GM23338 (cell line): ENCODE data around the gene FOLR1. TPM values are rescaled to one million over a fixed set of nuclear protein-coding genes. Genes with fewer than 3 reads are reported as not detected.

Source experiments
- ATAC-seq: fragments of 200-7000 bp; cut with Tn5 transposase; 3 replicates; pipeline ENCODE4 v1.9.1; 2020
- DNase-seq: peaks from one replicate; pipeline ENCODE4 v3.0.0-alpha.2; 2015; ENCODE audit warnings: low spot score
- H2AFZ ChIP-seq: fragments of 200-600 bp; sonication (generic); 2 replicates; pipeline ENCODE4 v1.8.0; 2016; ENCODE audit warnings: antibody characterized with exemption, mild to moderate bottlenecking, moderate library complexity
- H3F3A ChIP-seq: fragments of 200-600 bp; sonication (generic); replicated peaks from 2 replicates; pipeline ENCODE4 v1.8.0; 2017; ENCODE audit warnings: antibody characterized with exemption, mixed run types, low read depth
- H3K27ac ChIP-seq: fragments of 200-600 bp; sonication (generic); 2 replicates; pipeline ENCODE4 v1.6.1; 2016; ENCODE audit warnings: low read depth
- H3K27me3 ChIP-seq: fragments of 200-600 bp; sonication (generic); 2 replicates; pipeline ENCODE4 v1.8.0; 2016; ENCODE audit warnings: mild to moderate bottlenecking, mixed run types, moderate library complexity; ENCODE audit not compliant: insufficient read depth
- H3K36me3 ChIP-seq: fragments of 200-600 bp; sonication (generic); 2 replicates; pipeline ENCODE4 v1.8.0; 2016; ENCODE audit warnings: mild to moderate bottlenecking; ENCODE audit not compliant: insufficient read depth
- H3K4me1 ChIP-seq: fragments of 200-600 bp; sonication (generic); 2 replicates; pipeline ENCODE4 v1.8.0; 2016; ENCODE audit warnings: mild to moderate bottlenecking, moderate library complexity; ENCODE audit not compliant: insufficient read depth
- H3K4me2 ChIP-seq: fragments of 200-600 bp; sonication (generic); 2 replicates; pipeline ENCODE4 v1.7.1; 2017; ENCODE audit warnings: mixed run types
- H3K4me3 ChIP-seq: fragments of 200-600 bp; sonication (generic); 2 replicates; pipeline ENCODE4 v1.6.1; 2016; ENCODE audit warnings: mixed run types
- H3K79me2 ChIP-seq: fragments of 200-600 bp; sonication (generic); replicated peaks from 2 replicates; pipeline ENCODE4 v1.8.0; 2017; ENCODE audit warnings: mild to moderate bottlenecking; ENCODE audit not compliant: insufficient read depth
- H3K9me2 ChIP-seq: fragments of 200-600 bp; sonication (generic); 2 replicates; pipeline ENCODE4 v1.8.0; 2017; ENCODE audit not compliant: insufficient read depth
- H4K20me1 ChIP-seq: fragments of 200-600 bp; sonication (generic); replicated peaks from 2 replicates; pipeline ENCODE4 v1.8.0; 2017; ENCODE audit warnings: mild to moderate bottlenecking; ENCODE audit not compliant: insufficient read depth
- H3K27ac Mint-ChIP-seq: 2 replicates; pipeline ENCODE4 v1.8.0; 2020; ENCODE audit warnings: inconsistent platforms, mild to moderate bottlenecking, moderate library complexity, mixed read lengths
- H3K27me3 Mint-ChIP-seq: 3 replicates; pipeline ENCODE4 v1.8.0; 2022; ENCODE audit warnings: low read depth, mild to moderate bottlenecking, moderate library complexity, mixed read lengths, inconsistent platforms; ENCODE audit not compliant: insufficient read depth, poor library complexity
- H3K36me3 Mint-ChIP-seq: 3 replicates; pipeline ENCODE4 v1.8.0; 2021; ENCODE audit warnings: low read depth, mild to moderate bottlenecking, inconsistent platforms, moderate library complexity, mixed read lengths
- H3K4me1 Mint-ChIP-seq: 3 replicates; pipeline ENCODE4 v1.8.0; 2020; ENCODE audit warnings: mild to moderate bottlenecking, inconsistent platforms, mixed read lengths
- H3K4me3 Mint-ChIP-seq: 3 replicates; pipeline ENCODE4 v1.8.0; 2021; ENCODE audit warnings: moderate library complexity, mild to moderate bottlenecking, inconsistent platforms, mixed read lengths
- H3K9me3 Mint-ChIP-seq: 3 replicates; pipeline ENCODE4 v1.8.0; 2020; ENCODE audit warnings: moderate library complexity, mild to moderate bottlenecking, inconsistent platforms, mixed read lengths
- EZH2 ChIP-seq: fragments of 200-600 bp; sonication (generic); IDR thresholded peaks from one replicate; pipeline ENCODE4 v1.8.0; 2017; ENCODE audit warnings: antibody characterized with exemption, mild to moderate bottlenecking, low read depth; ENCODE audit not compliant: unreplicated experiment
- ZNF331 ChIP-seq: fragments of 250-450 bp; sonication (Bioruptor Pico); IDR thresholded peaks from 2 replicates; pipeline ENCODE4 v1.5.0; 2020; ENCODE audit warnings: low read depth, mild to moderate bottlenecking, moderate library complexity
- ZNF462 ChIP-seq: fragments of 250-450 bp; sonication (Bioruptor Pico); IDR thresholded peaks from 2 replicates; pipeline ENCODE4 v1.5.0; 2020; ENCODE audit warnings: mild to moderate bottlenecking, moderate library complexity
- polyA plus RNA-seq: library from polyadenylated mRNA; unstranded; fragments of >200 nt; fragmentation: Nextera tagmentation; extraction: Ambion mirVana; gene quantifications from 2 replicates; pipeline ENCODE4 v1.2.1, GENCODE V29; 2016
- total RNA-seq: library from RNA; depleted of rRNA; stranded (reverse); fragments of >200 nt; shearing (Covaris generic); gene quantifications from 2 replicates; pipeline ENCODE4 v1.2.3, GENCODE V29; 2014
- TF ChIP-seq, protein P1 (sequence below), 2 experiments: fragments of 200-600 bp in 1 of 2; sonication (generic) in 1 of 2; conservative IDR thresholded peaks; 2 replicates each; pipeline versions ENCODE4 v1.5.1 to v1.6.1; 2016 to 2017; ENCODE audit warnings: antibody characterized with exemption in 2 of 2, low read depth in 2 of 2, mild to moderate bottlenecking in 2 of 2, moderate library complexity in 1 of 2

FOLR1 gene
- total and polyA plus RNA-seq, 2 experiments from 2014 or later: 0.42 TPM; not detected in 1

DNA sequence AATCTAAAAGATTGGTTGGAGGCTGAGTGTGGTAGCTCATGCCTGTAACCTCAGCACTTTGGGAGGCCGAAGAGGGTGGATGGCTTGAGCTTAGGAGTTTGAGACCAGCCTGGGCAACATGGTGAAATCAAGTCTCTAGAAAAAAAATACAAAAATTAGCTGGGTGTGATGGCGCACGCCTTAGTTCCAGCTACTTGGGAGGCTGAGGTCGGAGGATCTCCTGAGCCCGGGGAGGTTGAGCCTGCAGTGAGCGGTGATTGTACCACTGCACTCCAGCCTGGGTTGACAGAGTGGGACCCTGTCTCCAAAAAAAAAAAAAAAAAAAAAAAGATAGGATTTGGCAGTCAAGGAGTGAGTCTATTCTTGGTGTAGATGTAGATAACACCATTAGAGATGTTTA, 10.6 kb downstream of the FOLR1 start (continued):
- no peak for TF ChIP-seq ZNF462 (CRISPR knock-in tag)
- TF ChIP-seq EZH2: no peak
- TF ChIP-seq, protein P1, sequence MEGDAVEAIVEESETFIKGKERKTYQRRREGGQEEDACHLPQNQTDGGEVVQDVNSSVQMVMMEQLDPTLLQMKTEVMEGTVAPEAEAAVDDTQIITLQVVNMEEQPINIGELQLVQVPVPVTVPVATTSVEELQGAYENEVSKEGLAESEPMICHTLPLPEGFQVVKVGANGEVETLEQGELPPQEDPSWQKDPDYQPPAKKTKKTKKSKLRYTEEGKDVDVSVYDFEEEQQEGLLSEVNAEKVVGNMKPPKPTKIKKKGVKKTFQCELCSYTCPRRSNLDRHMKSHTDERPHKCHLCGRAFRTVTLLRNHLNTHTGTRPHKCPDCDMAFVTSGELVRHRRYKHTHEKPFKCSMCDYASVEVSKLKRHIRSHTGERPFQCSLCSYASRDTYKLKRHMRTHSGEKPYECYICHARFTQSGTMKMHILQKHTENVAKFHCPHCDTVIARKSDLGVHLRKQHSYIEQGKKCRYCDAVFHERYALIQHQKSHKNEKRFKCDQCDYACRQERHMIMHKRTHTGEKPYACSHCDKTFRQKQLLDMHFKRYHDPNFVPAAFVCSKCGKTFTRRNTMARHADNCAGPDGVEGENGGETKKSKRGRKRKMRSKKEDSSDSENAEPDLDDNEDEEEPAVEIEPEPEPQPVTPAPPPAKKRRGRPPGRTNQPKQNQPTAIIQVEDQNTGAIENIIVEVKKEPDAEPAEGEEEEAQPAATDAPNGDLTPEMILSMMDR (conservative IDR thresholded peaks at IDR 0.05; ENCODE audit: low read depth in 2 of 2): no peak
- no peak for TF ChIP-seq ZNF331

- ATAC-seq: no peak
- no peaks in the 10 kb centered on the region for H3K79me2 ChIP-seq
- no peak overlapping the region for H3K4me2 ChIP-seq
- H3F3A ChIP-seq: no peaks in the 10 kb centered on the region
- no peak overlapping the region for H3K4me3 ChIP-seq
- H3K27me3 Mint-ChIP-seq: peaks cover 7% of the 10 kb centered on the region
- no peak overlapping the region for H2AFZ ChIP-seq
- no peak for DNase-seq
- no peak overlapping the region for H3K4me3 Mint-ChIP-seq
- H4K20me1 ChIP-seq: no peaks in the 10 kb centered on the region
- H3K9me3 Mint-ChIP-seq: no peaks in the 10 kb centered on the region; the same call in 2 of the 3 replicates
- TF ChIP-seq ZNF462 (CRISPR knock-in tag): no peak
- H3K9me2 ChIP-seq: no peaks in the 10 kb centered on the region
- H3K27me3 ChIP-seq: no peaks in the 10 kb centered on the region
- no peak overlapping the region for H3K27ac ChIP-seq
- no peaks in the 10 kb centered on the region for H3K36me3 Mint-ChIP-seq
- no peaks in the 10 kb centered on the region for H3K4me1 ChIP-seq
- H3K36me3 ChIP-seq: no peaks in the 10 kb centered on the region
- H3K27ac Mint-ChIP-seq: no peak overlapping the region
- H3K4me1 Mint-ChIP-seq: no peaks in the 10 kb centered on the region
Observed at GRCh38 chr11:72203163-72203562, 11.2 kb downstream of the FOLR1 start.
